ENCODE results near the gene MED8.

Gene MED8

GRCh38 chr1:43346636-43347035, 43.0 kb downstream of the MED8 start:
- no peak for TF ChIP-seq CTCF (IDR thresholded peaks at IDR 0.05; ENCODE audit: low read depth, low read length, missing control alignments)
- no peak overlapping the region for H3K4me3 ChIP-seq (ENCODE audit: low read depth, low read length)
- in situ Hi-C loops (cut with HindIII; ENCODE audit: low pct_ligation_motif_present, low sequenced_read_pairs): no loop called here
- no peaks in the 10 kb centered on the region for H3K27me3 ChIP-seq (replicated peaks)
- no peaks in the 10 kb centered on the region for H3K36me3 ChIP-seq (replicated peaks)
- no peak overlapping the region for H3K27ac ChIP-seq
- DNase-seq: no peak

- in situ Hi-C loops (cut with HindIII; ENCODE audit: low pct_ligation_motif_present, low sequenced_read_pairs): no loop called here
- Histone ChIP-seq H3K4me3 (ENCODE audit: low read depth, low read length) (no peak overlapping the region), H3K27me3 (replicated peaks) (no peaks in the 10 kb centered on the region), H3K36me3 (replicated peaks) (no peaks in the 10 kb centered on the region), H3K27ac (no peak overlapping the region)
- TF ChIP-seq CTCF (IDR thresholded peaks at IDR 0.05; ENCODE audit: low read depth, low read length, missing control alignments): no peak
- DNase-seq: no peak
These were observed 44.5 kb downstream of the MED8 start for GRCh38 chr1:43345120-43345519.

GRCh38 chr1:43344267-43344850, 45.2 kb downstream of the MED8 start:
- H3K27me3 ChIP-seq (replicated peaks): no peaks in the 10 kb centered on the region
- H3K4me3 ChIP-seq (ENCODE audit: low read depth, low read length): no peak overlapping the region
- TF ChIP-seq CTCF (IDR thresholded peaks at IDR 0.05; ENCODE audit: low read depth, low read length, missing control alignments): no peak
- in situ Hi-C loops (cut with HindIII; ENCODE audit: low pct_ligation_motif_present, low sequenced_read_pairs): no loop called here
- no peak for DNase-seq
- H3K27ac ChIP-seq: no peak overlapping the region
- H3K36me3 ChIP-seq (replicated peaks): no peaks in the 10 kb centered on the region

DNA sequence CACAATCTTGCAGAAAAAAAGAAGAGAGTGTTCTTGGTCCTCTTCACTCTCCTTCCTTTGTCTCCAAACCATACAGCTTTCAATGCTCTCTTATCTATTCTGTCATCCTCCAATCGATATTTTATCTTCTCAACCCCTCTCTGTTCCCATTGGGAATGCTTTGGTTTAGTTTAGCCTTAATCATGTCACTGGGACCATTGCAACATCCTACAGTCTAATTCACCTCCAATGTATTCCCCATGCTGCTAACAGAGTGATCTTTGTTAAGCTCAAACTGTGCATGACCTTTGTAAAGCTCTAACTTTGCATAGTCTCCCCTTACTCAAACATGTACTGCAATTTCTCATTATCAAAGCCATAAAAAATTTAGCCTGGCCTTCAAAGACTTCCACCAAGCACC, 49.0 kb downstream of the MED8 start:
- in situ Hi-C loops (cut with HindIII; ENCODE audit: low pct_ligation_motif_present, low sequenced_read_pairs): no loop called here
- Histone ChIP-seq H3K27ac (no peak overlapping the region), H3K27me3 (replicated peaks) (no peaks in the 10 kb centered on the region), H3K36me3 (replicated peaks) (no peaks in the 10 kb centered on the region), H3K4me3 (ENCODE audit: low read depth, low read length) (no peak overlapping the region)
- TF ChIP-seq CTCF (IDR thresholded peaks at IDR 0.05; ENCODE audit: low read depth, low read length, missing control alignments): no peak
- DNase-seq: no peak

GRCh38 chr1:43339584-43340232, 49.9 kb downstream of the MED8 start:
- in situ Hi-C loops (cut with HindIII; ENCODE audit: low pct_ligation_motif_present, low sequenced_read_pairs): no loop called here
- no peaks in the 10 kb centered on the region for H3K36me3 ChIP-seq (replicated peaks)
- H3K27ac ChIP-seq: no peak overlapping the region
- DNase-seq: no peak
- H3K27me3 ChIP-seq (replicated peaks): no peaks in the 10 kb centered on the region
- no peak overlapping the region for H3K4me3 ChIP-seq (ENCODE audit: low read depth, low read length)
- TF ChIP-seq CTCF (IDR thresholded peaks at IDR 0.05; ENCODE audit: low read depth, low read length, missing control alignments): no peak

DNA sequence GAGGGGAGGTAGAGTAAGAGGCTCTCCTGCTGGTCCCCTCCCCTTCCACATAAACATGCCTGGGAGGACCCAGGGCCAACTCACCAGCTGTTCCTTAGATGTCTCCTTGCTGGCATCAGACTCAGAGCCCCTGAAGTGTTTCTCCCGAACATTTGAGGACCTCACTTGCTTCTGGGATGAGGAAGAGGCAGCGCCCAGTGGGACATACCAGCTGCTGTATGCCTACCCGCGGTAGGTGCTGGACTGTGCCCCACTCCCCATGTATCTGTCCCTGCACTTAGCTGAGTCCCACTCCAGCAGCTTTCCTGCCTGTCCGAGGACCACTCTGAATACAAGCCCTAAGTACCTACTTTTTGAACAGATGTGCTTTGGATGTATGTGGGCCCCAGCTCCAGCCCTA, 51.6 kb downstream of the MED8 start:
- H3K27ac ChIP-seq: no peak overlapping the region
- no peaks in the 10 kb centered on the region for H3K36me3 ChIP-seq (replicated peaks)
- no peak overlapping the region for H3K4me3 ChIP-seq (ENCODE audit: low read depth, low read length)
- H3K27me3 ChIP-seq (replicated peaks): no peaks in the 10 kb centered on the region
- in situ Hi-C loops (cut with HindIII; ENCODE audit: low pct_ligation_motif_present, low sequenced_read_pairs): no loop called here
- TF ChIP-seq CTCF (IDR thresholded peaks at IDR 0.05; ENCODE audit: low read depth, low read length, missing control alignments): no peak
- DNase-seq: no peak

All from brain microvascular endothelial cell (primary cell).